ENCODE data around the gene POLA2. TPM values are rescaled to one million over a fixed set of nuclear protein-coding genes. Genes with fewer than 3 reads are reported as not detected.

Gene POLA2
- total and polyA plus RNA-seq, 2 donors (not counting 1 experiment from before 2014, with no cell fraction given) = 2.8 to 9.8 TPM

GRCh38 chr11:65304613-65305012 lies 42.9 kb downstream of the POLA2 start:
- TF ChIP-seq CTCF (conservative IDR thresholded peaks at IDR 0.05 in 1 of 2, IDR thresholded peaks at IDR 0.05 in 1 of 2; ENCODE audit: low read depth in 1 of 2, low read length in 2 of 2) (no peak), EZH2 (IDR thresholded peaks at IDR 0.05; ENCODE audit: low read length, missing control alignments) (no peak)
- DNase-seq (ENCODE audit: low read depth in 2 of 2) = no peak
- Histone ChIP-seq H3K27me3 (ENCODE audit: control insufficient read depth, insufficient read depth, low read length) (no peaks in the 10 kb centered on the region), H3K79me2 (ENCODE audit: control insufficient read depth, insufficient read depth, low read length) (no peaks in the 10 kb centered on the region), H3K27ac (ENCODE audit: insufficient read depth, low read length) (peak overlapping the region; percentile 29), H3K9ac (ENCODE audit: insufficient read depth, low read length) (no peak overlapping the region), H3K4me1 (ENCODE audit: control insufficient read depth, extremely low read depth, insufficient read depth, low read length) (peaks cover 39% of the 10 kb centered on the region), H3K4me3 (replicated peaks in 1 of 4; ENCODE audit: control extremely low read depth in 1 of 4, insufficient read depth in 1 of 4, low read depth in 3 of 4, low read length in 4 of 4) (no peak overlapping the region), H3K9me3 (ENCODE audit: control insufficient read depth, insufficient read depth, low read depth, low read length) (no peaks in the 10 kb centered on the region), H3K4me2 (ENCODE audit: extremely low read depth, insufficient read depth, low read length) (no peak overlapping the region), H4K20me1 (ENCODE audit: control insufficient read depth, extremely low read depth, insufficient read depth, low read length) (no peaks in the 10 kb centered on the region), H2AFZ (ENCODE audit: low read length) (no peak overlapping the region), H3K36me3 (ENCODE audit: control insufficient read depth, insufficient read depth, low read length) (peaks cover 8% of the 10 kb centered on the region)

- peaks cover 47% of the 10 kb centered on the region for H3K4me1 ChIP-seq (ENCODE audit: control insufficient read depth, extremely low read depth, insufficient read depth, low read length)
- H2AFZ ChIP-seq (ENCODE audit: low read length) = no peak overlapping the region
- TF ChIP-seq CTCF (conservative IDR thresholded peaks at IDR 0.05 in 1 of 2, IDR thresholded peaks at IDR 0.05 in 1 of 2; ENCODE audit: low read depth in 1 of 2, low read length in 2 of 2) = no peak
- TF ChIP-seq EZH2 (IDR thresholded peaks at IDR 0.05; ENCODE audit: low read length, missing control alignments) = no peak
- peak; percentile 64 to 94 for DNase-seq (ENCODE audit: low read depth in 2 of 2)
- H3K9me3 ChIP-seq (ENCODE audit: control insufficient read depth, insufficient read depth, low read depth, low read length) = no peaks in the 10 kb centered on the region
- no peaks in the 10 kb centered on the region for H3K27me3 ChIP-seq (ENCODE audit: control insufficient read depth, insufficient read depth, low read length)
- H3K4me2 ChIP-seq (ENCODE audit: extremely low read depth, insufficient read depth, low read length) = no peak overlapping the region
- no peaks in the 10 kb centered on the region for H4K20me1 ChIP-seq (ENCODE audit: control insufficient read depth, extremely low read depth, insufficient read depth, low read length)
- H3K27ac ChIP-seq (ENCODE audit: insufficient read depth, low read length) = peak overlapping the region; percentile 29
- no peaks in the 10 kb centered on the region for H3K79me2 ChIP-seq (ENCODE audit: control insufficient read depth, insufficient read depth, low read length)
- H3K4me3 ChIP-seq (replicated peaks in 1 of 4; ENCODE audit: control extremely low read depth in 1 of 4, insufficient read depth in 1 of 4, low read depth in 3 of 4, low read length in 4 of 4) = no peak overlapping the region
- peaks cover 8% of the 10 kb centered on the region for H3K36me3 ChIP-seq (ENCODE audit: control insufficient read depth, insufficient read depth, low read length)
- no peak overlapping the region for H3K9ac ChIP-seq (ENCODE audit: insufficient read depth, low read length)
Measured at GRCh38 chr11:65305501-65306268, 43.9 kb downstream of the POLA2 start.

GRCh38 chr11:65307298-65308229 lies 45.8 kb downstream of the POLA2 start:
- no peaks in the 10 kb centered on the region for H3K9me3 ChIP-seq (ENCODE audit: control insufficient read depth, insufficient read depth, low read depth, low read length)
- no peak overlapping the region for H3K4me3 ChIP-seq (replicated peaks in 1 of 4; ENCODE audit: control extremely low read depth in 1 of 4, insufficient read depth in 1 of 4, low read depth in 3 of 4, low read length in 4 of 4)
- no peak overlapping the region for H3K4me2 ChIP-seq (ENCODE audit: extremely low read depth, insufficient read depth, low read length)
- peak in 1 of 2 donors; percentile 7 for DNase-seq (ENCODE audit: low read depth in 2 of 2)
- no peak overlapping the region for H3K9ac ChIP-seq (ENCODE audit: insufficient read depth, low read length)
- no peaks in the 10 kb centered on the region for H4K20me1 ChIP-seq (ENCODE audit: control insufficient read depth, extremely low read depth, insufficient read depth, low read length)
- H2AFZ ChIP-seq (ENCODE audit: low read length) = no peak overlapping the region
- peaks cover 8% of the 10 kb centered on the region for H3K36me3 ChIP-seq (ENCODE audit: control insufficient read depth, insufficient read depth, low read length)
- H3K4me1 ChIP-seq (ENCODE audit: control insufficient read depth, extremely low read depth, insufficient read depth, low read length) = peaks cover 45% of the 10 kb centered on the region
- no peaks in the 10 kb centered on the region for H3K27me3 ChIP-seq (ENCODE audit: control insufficient read depth, insufficient read depth, low read length)
- H3K27ac ChIP-seq (ENCODE audit: insufficient read depth, low read length) = peak overlapping the region; percentile 31
- H3K79me2 ChIP-seq (ENCODE audit: control insufficient read depth, insufficient read depth, low read length) = no peaks in the 10 kb centered on the region
- TF ChIP-seq CTCF (conservative IDR thresholded peaks at IDR 0.05 in 1 of 2, IDR thresholded peaks at IDR 0.05 in 1 of 2; ENCODE audit: low read depth in 1 of 2, low read length in 2 of 2) = no peak
- TF ChIP-seq EZH2 (IDR thresholded peaks at IDR 0.05; ENCODE audit: low read length, missing control alignments) = no peak
